ENCODE results near the gene IRF4.
A peak's percentile ranks its signal among the peaks of the same experiment; 100 is the strongest.

The IRF4 gene

GRCh38 chr6:385614-386013 lies 5.9 kb upstream of the IRF4 start:
- no peaks in the 10 kb centered on the region for H3K4me1 ChIP-seq (ENCODE audit: control insufficient read depth, insufficient read depth, low read length, poor library complexity, severe bottlenecking)
- 89% methylated on average over 9 to 10 of the region's 10 CpGs for WGBS, 2 experiments (ENCODE audit: insufficient coverage in 2 of 2)
- no peak overlapping the region for H3K27ac ChIP-seq (ENCODE audit: low read depth, low read length, severe bottlenecking)
- H3K9me3 ChIP-seq (ENCODE audit: control insufficient read depth, low read length): no peaks in the 10 kb centered on the region
- H3K36me3 ChIP-seq (ENCODE audit: control insufficient read depth, insufficient read depth, low read length): no peaks in the 10 kb centered on the region
- H3K4me3 ChIP-seq (ENCODE audit: extremely low read depth, insufficient read depth, low read length, poor library complexity, severe bottlenecking): no peak overlapping the region

DNA sequence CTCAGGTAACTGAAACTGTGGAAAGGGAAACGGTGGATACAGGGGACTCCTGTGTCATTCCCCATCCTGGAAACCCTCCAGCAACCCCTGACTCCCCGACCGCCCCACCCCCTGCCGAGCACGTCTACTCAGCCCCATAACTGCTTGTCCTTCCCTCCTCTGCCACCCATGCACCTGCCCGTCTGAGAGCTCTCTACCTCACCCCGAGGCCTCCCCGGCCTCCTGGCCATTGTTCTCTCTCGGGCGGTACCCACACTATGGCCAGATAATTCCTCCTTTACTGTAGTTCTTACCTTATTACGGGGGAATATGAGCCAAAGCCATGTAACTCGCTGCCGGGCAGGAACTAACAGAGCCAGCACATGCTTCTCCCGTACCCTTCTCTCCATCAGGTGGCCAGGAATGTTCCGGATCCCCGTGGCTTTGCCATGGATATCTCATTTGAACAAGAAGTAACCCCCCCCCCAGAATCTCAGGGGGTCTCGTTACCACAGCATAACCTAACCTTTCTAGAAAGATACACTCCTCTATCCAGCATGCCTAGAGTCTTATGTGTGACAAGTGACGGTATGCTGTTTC lies 4.8 kb upstream of the IRF4 start:
- Histone ChIP-seq H3K27ac (ENCODE audit: low read depth, low read length, severe bottlenecking) (no peak overlapping the region), H3K36me3 (ENCODE audit: control insufficient read depth, insufficient read depth, low read length) (no peaks in the 10 kb centered on the region), H3K4me1 (ENCODE audit: control insufficient read depth, insufficient read depth, low read length, poor library complexity, severe bottlenecking) (no peaks in the 10 kb centered on the region), H3K9me3 (ENCODE audit: control insufficient read depth, low read length) (no peaks in the 10 kb centered on the region), H3K4me3 (ENCODE audit: extremely low read depth, insufficient read depth, low read length, poor library complexity, severe bottlenecking) (no peak overlapping the region)
- 88 to 90% methylated on average over 15 to 16 of the region's 18 CpGs for WGBS, 2 experiments (ENCODE audit: insufficient coverage in 2 of 2)

DNA sequence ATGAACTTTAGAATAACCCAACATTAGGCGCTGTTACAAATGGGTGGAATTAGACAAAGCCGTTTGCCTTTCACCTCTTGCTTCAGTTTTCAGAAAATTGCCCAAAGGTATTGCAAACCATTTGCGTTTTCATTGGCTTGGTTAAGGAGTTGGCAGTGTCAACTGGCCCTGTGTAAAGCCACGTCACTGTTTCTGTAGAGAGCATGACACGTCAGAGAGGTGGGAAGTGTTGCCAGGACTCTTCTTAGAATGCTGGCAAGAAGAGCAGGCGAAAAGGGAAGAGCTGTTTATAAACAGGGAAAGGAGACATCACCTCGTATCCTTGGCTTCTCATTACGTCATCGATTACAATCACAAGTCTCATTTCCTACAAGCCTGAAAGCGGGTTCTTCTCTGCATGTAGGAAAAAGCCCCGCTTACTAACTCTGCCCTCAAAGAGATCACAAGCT lies 4.2 kb upstream of the IRF4 start:
- 88 to 89% methylated on average over 9 to 11 of the region's 11 CpGs for whole genome bisulfite sequencing, 2 experiments (ENCODE audit: insufficient coverage in 2 of 2)
- Histone ChIP-seq H3K9me3 (ENCODE audit: control insufficient read depth, low read length) (no peaks in the 10 kb centered on the region), H3K4me1 (ENCODE audit: control insufficient read depth, insufficient read depth, low read length, poor library complexity, severe bottlenecking) (peaks cover 2% of the 10 kb centered on the region), H3K27ac (ENCODE audit: low read depth, low read length, severe bottlenecking) (no peak overlapping the region), H3K4me3 (ENCODE audit: extremely low read depth, insufficient read depth, low read length, poor library complexity, severe bottlenecking) (no peak overlapping the region), H3K36me3 (ENCODE audit: control insufficient read depth, insufficient read depth, low read length) (no peaks in the 10 kb centered on the region)

DNA sequence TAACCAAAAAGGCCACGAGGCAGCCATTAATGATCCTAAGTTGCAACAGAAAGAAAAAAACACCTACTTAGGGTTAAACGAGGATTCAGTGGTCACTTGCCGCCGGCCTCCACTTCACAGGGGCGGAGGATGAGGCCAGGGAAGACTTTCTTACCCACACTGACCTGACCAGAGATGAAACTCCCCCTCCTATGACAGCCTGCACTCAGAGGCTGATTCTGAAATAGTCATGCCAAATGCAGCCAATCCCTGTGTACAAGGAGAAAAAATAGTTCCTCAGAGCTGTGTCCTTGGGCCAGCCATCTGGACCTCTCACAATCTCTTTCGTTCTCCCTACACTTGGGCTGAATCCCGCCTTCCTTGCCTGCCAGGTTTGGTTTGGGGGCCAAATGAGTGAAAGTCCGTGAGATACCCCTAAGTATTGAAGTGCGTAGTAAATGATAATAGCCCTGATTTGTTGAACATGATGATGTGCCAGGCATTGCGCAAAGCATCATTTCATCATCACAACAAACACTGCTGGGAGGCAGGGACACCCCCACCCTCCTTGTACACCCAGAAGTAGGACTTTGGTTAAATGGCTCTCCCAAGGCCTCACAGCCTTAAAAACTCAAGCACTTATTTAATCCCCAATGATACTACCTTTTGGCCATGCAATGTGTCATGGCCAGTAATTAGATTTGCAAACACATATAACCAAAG lies 3.2 kb upstream of the IRF4 start:
- H3K4me1 ChIP-seq (ENCODE audit: control insufficient read depth, insufficient read depth, low read length, poor library complexity, severe bottlenecking): peaks cover 5% of the 10 kb centered on the region
- no peak overlapping the region for H3K27ac ChIP-seq (ENCODE audit: low read depth, low read length, severe bottlenecking)
- no peak overlapping the region for H3K4me3 ChIP-seq (ENCODE audit: extremely low read depth, insufficient read depth, low read length, poor library complexity, severe bottlenecking)
- 85 to 89% methylated on average over 5 to 8 of the region's 10 CpGs for WGBS, 2 experiments (ENCODE audit: insufficient coverage in 2 of 2)
- H3K9me3 ChIP-seq (ENCODE audit: control insufficient read depth, low read length): no peaks in the 10 kb centered on the region
- no peaks in the 10 kb centered on the region for H3K36me3 ChIP-seq (ENCODE audit: control insufficient read depth, insufficient read depth, low read length)

DNA sequence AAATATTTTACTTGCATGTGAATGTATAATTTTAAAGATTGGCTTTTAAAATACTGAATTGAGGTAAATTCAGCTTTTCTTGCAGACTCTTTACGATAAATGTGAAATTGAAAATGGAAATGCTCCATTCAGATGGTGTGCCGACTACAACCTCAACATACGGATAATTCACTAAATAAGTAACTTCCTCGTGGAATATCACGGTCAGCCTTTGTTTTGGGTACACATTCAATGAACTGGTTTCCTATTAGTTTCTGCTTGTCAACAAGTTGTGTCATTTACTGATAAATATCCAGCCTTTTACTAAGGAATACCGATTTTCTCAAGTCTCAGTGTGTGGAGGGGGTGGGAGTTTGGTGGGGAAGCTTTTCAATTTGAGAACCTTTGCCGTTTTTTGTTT lies 2.4 kb upstream of the IRF4 start:
- no peaks in the 10 kb centered on the region for H3K9me3 ChIP-seq (ENCODE audit: control insufficient read depth, low read length)
- WGBS, 2 experiments (ENCODE audit: insufficient coverage in 2 of 2): 86 to 98% methylated on average over 5 to 6 of the region's 7 CpGs

GRCh38 chr6:389622-390021 lies 1.9 kb upstream of the IRF4 start:
- Histone ChIP-seq H3K9me3 (ENCODE audit: control insufficient read depth, low read length) (no peaks in the 10 kb centered on the region), H3K27ac (ENCODE audit: low read depth, low read length, severe bottlenecking) (no peak overlapping the region), H3K36me3 (ENCODE audit: control insufficient read depth, insufficient read depth, low read length) (no peaks in the 10 kb centered on the region), H3K4me1 (ENCODE audit: control insufficient read depth, insufficient read depth, low read length, poor library complexity, severe bottlenecking) (peaks cover 5% of the 10 kb centered on the region), H3K4me3 (ENCODE audit: extremely low read depth, insufficient read depth, low read length, poor library complexity, severe bottlenecking) (no peak overlapping the region)
- 66 to 68% methylated on average over 5 to 7 of the region's 8 CpGs for WGBS, 2 experiments (ENCODE audit: insufficient coverage in 2 of 2)

More for the DNA sequence above, 2.4 kb upstream of the IRF4 start:
- H3K4me3 ChIP-seq (ENCODE audit: extremely low read depth, insufficient read depth, low read length, poor library complexity, severe bottlenecking): no peak overlapping the region
- no peak overlapping the region for H3K27ac ChIP-seq (ENCODE audit: low read depth, low read length, severe bottlenecking)
- H3K4me1 ChIP-seq (ENCODE audit: control insufficient read depth, insufficient read depth, low read length, poor library complexity, severe bottlenecking): peaks cover 5% of the 10 kb centered on the region
- H3K36me3 ChIP-seq (ENCODE audit: control insufficient read depth, insufficient read depth, low read length): no peaks in the 10 kb centered on the region

DNA sequence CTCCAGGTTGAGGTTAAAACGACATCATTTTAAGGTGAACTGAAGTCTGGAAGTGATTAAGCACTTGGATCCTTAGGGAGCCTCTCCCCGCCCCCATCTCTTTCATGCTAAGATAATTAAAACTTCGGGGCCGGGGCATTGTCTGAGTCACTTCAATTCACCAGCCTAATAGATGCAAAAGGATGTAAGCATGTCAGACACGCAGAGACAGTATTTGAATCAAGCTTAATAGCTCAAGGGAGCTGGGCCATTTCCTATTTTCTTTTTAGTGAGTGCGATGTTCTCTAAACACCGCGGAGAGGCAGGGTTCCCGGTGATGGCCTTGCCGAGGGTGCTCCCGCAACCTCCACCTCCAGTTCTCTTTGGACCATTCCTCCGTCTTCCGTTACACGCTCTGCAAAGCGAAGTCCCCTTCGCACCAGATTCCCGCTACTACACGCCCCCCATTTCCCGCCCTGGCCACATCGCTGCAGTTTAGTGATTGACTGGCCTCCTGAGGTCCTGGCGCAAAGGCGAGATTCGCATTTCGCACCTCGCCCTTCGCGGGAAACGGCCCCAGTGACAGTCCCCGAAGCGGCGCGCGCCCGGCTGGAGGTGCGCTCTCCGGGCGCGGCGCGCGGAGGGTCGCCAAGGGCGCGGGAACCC lies 516 bp upstream of the IRF4 start:
- Histone ChIP-seq H3K27ac (ENCODE audit: low read depth, low read length, severe bottlenecking) (no peak overlapping the region), H3K4me3 (ENCODE audit: extremely low read depth, insufficient read depth, low read length, poor library complexity, severe bottlenecking) (no peak overlapping the region), H3K36me3 (ENCODE audit: control insufficient read depth, insufficient read depth, low read length) (no peaks in the 10 kb centered on the region), H3K4me1 (ENCODE audit: control insufficient read depth, insufficient read depth, low read length, poor library complexity, severe bottlenecking) (peaks cover 9% of the 10 kb centered on the region), H3K9me3 (ENCODE audit: control insufficient read depth, low read length) (no peaks in the 10 kb centered on the region)
- 0 to 2% methylated on average over 34 to 43 of the region's 44 CpGs for WGBS, 2 experiments (ENCODE audit: insufficient coverage in 2 of 2)

- no peaks in the 10 kb centered on the region for H3K36me3 ChIP-seq (ENCODE audit: control insufficient read depth, insufficient read depth, low read length)
- H3K4me1 ChIP-seq (ENCODE audit: control insufficient read depth, insufficient read depth, low read length, poor library complexity, severe bottlenecking): peaks cover 9% of the 10 kb centered on the region
- WGBS, 2 experiments (ENCODE audit: insufficient coverage in 2 of 2): 1 to 2% methylated on average over 62 to 103 of the region's 108 CpGs
- no peak overlapping the region for H3K27ac ChIP-seq (ENCODE audit: low read depth, low read length, severe bottlenecking)
- no peaks in the 10 kb centered on the region for H3K9me3 ChIP-seq (ENCODE audit: control insufficient read depth, low read length)
- H3K4me3 ChIP-seq (ENCODE audit: extremely low read depth, insufficient read depth, low read length, poor library complexity, severe bottlenecking): peak overlapping the region; percentile 14
Measured at GRCh38 chr6:392441-393390, 1.2 kb downstream of the IRF4 start.

DNA sequence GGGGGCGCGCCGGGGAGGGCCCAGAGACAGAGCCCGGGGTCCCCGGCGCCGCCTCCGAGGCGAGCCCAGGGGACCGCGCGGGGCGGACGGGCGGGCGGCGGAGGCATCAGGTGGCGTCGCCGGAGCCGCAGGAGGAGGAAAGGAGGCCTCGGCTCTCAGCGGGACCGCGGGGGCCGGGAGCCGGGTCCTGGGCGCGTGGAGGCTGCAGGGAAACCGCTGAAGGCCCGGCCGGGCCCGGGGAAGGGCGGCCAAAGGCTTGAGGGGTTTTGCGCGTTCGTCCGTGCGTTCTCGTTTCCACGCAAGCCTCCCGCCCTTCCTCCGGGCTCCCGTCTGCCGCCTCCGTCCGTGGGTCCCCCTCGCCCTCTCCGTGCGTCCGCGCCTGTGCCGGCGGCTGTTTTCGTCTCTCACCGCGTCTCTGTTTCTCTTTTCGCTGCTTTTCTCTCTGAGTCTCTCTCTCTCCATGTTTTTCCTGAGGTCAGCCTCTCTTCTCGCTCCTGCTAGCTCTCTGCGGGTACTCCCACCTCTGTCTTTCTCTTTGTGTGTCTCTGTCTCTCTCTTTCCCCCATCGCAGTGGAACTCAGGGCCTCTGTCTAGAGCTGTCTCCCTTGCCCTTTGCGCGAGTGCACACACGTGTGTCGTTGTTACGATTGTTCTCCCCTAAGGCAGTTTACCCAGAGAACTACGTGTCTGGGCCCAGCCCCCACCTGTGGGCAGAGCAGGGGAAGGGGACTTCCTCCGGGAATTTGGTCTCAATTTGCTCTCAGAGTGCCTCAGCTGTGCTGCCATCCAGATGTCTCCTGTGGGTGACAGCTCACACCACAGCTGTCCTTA lies 2.1 kb downstream of the IRF4 start:
- 5% methylated on average over 50 to 68 of the region's 68 CpGs for WGBS, 2 experiments (ENCODE audit: insufficient coverage in 2 of 2)
- Histone ChIP-seq H3K27ac (ENCODE audit: low read depth, low read length, severe bottlenecking) (no peak overlapping the region), H3K4me1 (ENCODE audit: control insufficient read depth, insufficient read depth, low read length, poor library complexity, severe bottlenecking) (peaks cover 9% of the 10 kb centered on the region), H3K36me3 (ENCODE audit: control insufficient read depth, insufficient read depth, low read length) (no peaks in the 10 kb centered on the region), H3K9me3 (ENCODE audit: control insufficient read depth, low read length) (no peaks in the 10 kb centered on the region), H3K4me3 (ENCODE audit: extremely low read depth, insufficient read depth, low read length, poor library complexity, severe bottlenecking) (peak overlapping the region; percentile 14)
